HG03457 (cell line): ENCODE data around the gene VWF.

Experiments
- ATAC-seq: cut with Tn5 transposase; IDR thresholded peaks from one replicate; pipeline ENCODE4 v1.9.1; 2021; ENCODE audit warnings: moderate number of reproducible peaks; ENCODE audit not compliant: unreplicated experiment

VWF gene

DNA sequence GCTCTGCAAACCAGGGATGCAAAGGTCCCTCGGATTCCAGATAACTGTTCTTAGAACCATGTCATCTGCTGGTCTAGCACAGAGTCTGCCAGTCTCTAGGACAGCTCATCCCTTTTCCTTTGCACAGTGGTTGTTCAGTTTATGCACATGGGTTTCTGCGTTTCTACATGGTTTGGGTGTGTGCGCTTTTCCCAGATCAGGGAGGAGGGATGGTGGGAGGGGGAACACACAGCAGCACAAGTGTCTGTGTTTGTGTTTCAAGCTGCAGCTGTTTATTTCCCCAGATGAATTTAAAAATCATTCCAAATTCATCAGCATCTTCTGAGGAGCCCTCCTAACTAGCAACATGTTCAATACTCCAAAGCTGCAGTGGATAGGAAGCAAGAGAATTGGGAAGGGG lies 224.8 kb downstream of the VWF start:
- no peak for ATAC-seq

DNA sequence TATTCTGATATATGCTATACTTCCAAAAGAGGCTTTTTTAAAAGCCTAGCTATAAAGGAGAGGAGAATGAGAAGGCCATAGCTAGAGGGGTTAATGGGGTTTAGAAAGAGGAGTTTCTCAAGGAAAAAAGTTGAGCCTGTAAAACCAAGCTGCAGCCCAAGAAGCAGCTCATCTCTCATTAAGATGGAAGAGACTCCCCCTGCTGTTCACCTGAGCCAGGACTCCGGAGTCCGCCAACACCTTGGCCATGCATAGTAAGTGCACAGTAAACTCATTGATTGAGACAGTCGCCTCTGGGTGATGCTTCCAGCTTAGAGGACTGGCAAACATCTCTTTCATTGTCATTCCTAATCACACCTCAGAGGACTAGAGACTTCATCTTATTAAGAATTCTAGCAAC lies 225.6 kb downstream of the VWF start:
- ATAC-seq = no peak
